GM18951 (cell line): ENCODE data around the gene C4orf50.

Experiments
- POLR2A ChIP-seq: IDR thresholded peaks from 4 replicates; pipeline ENCODE4 v1.6.1; 2011; ENCODE audit warnings: mild to moderate bottlenecking; ENCODE audit not compliant: insufficient read length, insufficient read depth; ENCODE audit errors: extremely low read depth
- in situ Hi-C: fragments of 300-500 bp; cut with MboI; formaldehyde crosslinking; loops from one replicate; pipeline ENCODE4 v1.12.0; 2022; ENCODE audit warnings: low sequenced_read_pairs, mixed read lengths, inconsistent platforms; ENCODE audit not compliant: unreplicated experiment

C4orf50 gene

DNA sequence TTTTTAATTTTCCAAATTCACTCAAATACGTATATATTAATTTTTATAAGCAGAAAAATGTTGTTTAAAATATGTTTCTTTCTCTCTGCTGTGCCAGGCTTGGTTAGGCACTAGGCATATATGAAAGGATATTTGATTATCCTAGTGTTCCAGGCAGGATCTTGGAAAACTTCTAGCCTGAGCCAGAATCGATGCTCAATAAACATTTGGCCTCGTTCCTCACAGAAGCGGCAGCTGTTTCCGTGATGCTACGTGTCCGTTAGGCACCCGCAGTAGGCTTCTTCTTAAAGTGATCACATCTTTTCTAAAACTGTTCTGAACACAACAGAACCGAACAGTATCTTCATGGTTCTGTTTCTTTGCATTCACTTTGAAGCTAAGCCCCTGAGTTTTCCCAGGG is 75.3 kb downstream of the C4orf50 start:
- no peak for TF ChIP-seq POLR2A
- in situ Hi-C loops = no loop called here

DNA sequence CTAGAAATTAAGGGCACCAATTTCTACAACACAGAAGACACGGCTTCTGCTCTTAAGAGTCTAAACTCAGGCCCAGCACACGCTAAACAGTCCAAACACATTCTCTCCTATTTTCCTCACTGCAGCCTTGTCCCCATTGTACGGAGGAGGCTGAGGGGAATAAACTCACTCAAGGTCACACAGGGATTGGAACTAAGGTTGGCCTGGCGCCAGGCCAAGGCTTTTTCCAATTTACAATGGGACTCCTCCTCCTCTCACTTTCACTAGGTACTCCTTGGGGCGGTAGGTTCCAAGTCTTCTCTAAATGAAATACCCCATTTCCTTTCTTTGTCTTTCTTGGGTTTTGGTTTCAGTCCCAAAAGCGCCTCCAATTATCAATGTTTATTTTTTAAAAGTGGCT is 76.6 kb downstream of the C4orf50 start:
- in situ Hi-C loops = no loop called here
- TF ChIP-seq POLR2A = no peak

- in situ Hi-C loops = no loop called here
- TF ChIP-seq POLR2A = no peak
Measured at GRCh38 chr4:5940470-5941203, 77.6 kb downstream of the C4orf50 start.

GRCh38 chr4:5933996-5934831 is 84.0 kb downstream of the C4orf50 start:
- in situ Hi-C loops = loop anchor here (10.0 kb wide), 1 partner anchor 769 kb away; no protein-coding TSS in a partner anchor
- no peak for TF ChIP-seq POLR2A

DNA sequence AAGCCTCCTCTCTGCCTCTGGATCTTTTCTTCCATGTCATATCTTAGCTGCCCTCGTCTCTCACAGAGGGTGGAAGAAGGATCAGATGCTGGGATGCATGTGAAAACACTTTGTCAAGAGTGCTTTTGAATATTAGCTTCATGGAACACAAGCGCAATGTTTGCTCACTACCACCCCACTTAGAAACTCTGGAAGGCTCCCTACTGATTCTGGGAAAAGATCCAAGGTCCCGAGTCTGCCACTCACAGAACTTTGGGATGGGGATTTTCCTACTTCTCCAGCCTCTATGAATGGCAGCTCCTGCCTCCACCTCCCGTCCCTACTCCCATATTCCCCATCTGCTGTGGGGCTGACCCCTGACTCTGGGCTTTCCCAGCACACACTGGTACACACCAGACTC is 85.1 kb downstream of the C4orf50 start:
- no peak for TF ChIP-seq POLR2A
- in situ Hi-C loops = loop anchor here (10.0 kb wide), 1 partner anchor 768 kb away; no protein-coding TSS in a partner anchor

DNA sequence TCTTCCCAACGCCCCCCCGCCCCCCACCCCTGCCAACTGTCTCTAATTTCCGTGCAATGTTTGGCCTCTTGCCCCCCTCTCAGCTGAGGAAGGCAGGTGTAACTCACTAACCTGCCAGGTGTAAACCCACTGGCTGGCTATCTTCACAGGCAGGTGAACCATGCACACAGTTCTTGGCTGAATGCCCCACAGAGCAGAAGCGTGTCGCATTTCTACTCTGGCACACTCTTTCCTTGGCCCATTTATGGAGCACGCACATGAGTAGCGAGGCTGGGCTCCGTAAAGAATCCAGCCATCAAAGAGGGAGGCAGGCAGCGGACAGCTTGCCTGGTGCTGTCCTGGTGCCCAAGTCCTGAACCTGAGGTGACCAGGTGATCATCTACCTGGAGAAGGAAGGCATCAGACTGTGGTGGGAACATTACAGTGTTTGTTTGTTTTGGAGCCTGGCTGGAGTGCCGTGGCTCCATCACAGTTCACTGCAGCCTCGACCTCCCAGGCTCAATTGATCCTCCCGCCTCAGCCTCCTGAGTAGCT is 86.1 kb downstream of the C4orf50 start:
- in situ Hi-C loops = loop anchor here (10.0 kb wide), 1 partner anchor 767 kb away; no protein-coding TSS in a partner anchor
- TF ChIP-seq POLR2A = no peak

GRCh38 chr4:5931526-5931925 is 86.7 kb downstream of the C4orf50 start:
- in situ Hi-C loops = loop anchor here (10.0 kb wide), 1 partner anchor 767 kb away; no protein-coding TSS in a partner anchor
- no peak for TF ChIP-seq POLR2A

GRCh38 chr4:5930876-5931275 is 87.4 kb downstream of the C4orf50 start:
- no peak for TF ChIP-seq POLR2A
- in situ Hi-C loops = loop anchor here (10.0 kb wide), 1 partner anchor 766 kb away; no protein-coding TSS in a partner anchor

GRCh38 chr4:5930456-5930855 is 87.8 kb downstream of the C4orf50 start:
- no peak for TF ChIP-seq POLR2A
- in situ Hi-C loops = loop anchor here (10.0 kb wide), 1 partner anchor 766 kb away; no protein-coding TSS in a partner anchor

DNA sequence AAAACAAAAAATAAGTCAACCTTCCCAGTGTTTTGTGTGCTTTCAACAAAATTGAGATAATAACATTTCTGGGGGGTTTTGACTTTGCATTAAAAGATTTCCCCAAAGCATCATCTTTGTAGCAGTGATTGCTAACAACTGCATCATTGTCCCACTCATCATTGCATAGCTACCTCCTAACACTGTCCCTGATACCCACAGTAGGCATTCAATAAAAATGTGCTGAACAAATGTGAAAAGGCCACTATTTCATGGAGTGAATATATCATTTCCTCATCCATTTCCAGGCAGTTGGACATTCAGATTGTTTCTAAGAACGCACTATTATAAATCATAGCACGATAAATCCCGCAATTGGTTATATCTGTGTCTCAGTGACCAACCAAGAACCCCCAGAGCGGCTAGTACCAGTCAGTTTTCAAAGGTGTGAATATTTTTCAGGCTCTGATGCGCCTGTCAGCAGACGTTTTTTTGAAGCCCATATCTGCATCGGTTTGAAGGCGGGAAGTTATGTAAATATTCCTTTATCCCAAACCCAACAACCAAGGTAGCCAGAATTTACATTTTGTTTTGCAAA is 89.3 kb downstream of the C4orf50 start:
- in situ Hi-C loops = no loop called here
- TF ChIP-seq POLR2A = no peak

DNA sequence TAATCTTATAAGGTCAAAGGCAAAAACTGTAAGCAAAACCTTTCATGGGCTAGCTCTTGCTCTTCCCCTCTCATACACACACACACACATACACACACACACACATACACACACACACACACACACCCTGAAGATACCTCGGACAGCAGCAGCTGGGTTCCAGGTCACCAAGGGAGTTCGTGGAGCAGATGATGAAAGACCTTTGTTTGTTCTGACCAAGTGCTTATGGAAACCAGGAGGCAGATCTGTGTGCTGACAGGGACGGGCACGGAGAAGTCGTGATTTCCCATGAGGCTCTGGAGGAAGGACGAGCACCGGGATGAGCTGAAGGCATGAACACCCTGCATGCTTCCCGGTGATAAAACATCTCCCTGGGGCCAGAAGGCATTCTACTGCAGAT is 90.0 kb downstream of the C4orf50 start:
- in situ Hi-C loops = no loop called here

DNA sequence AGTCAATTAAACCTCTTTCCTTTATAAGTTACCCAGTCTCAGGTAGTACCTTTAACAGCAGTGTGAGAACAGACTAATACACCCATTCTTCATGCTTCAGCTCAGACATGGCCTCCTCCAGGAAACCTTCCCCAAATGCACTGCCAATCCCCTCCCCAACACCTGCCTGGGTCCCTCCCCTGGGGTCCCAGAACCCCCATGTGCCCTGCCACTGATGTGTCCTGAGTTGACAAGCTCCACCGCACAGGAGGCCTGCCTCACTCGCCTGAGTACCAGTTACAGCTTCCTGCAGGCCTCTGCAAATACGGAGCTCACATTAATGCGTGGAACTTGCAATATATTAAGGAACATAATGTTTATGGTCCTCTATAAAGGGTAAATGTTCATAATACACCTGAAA is 90.5 kb downstream of the C4orf50 start:
- TF ChIP-seq POLR2A = no peak
- in situ Hi-C loops = no loop called here

More for the DNA sequence above, 90.0 kb downstream of the C4orf50 start:
- TF ChIP-seq POLR2A = no peak

DNA sequence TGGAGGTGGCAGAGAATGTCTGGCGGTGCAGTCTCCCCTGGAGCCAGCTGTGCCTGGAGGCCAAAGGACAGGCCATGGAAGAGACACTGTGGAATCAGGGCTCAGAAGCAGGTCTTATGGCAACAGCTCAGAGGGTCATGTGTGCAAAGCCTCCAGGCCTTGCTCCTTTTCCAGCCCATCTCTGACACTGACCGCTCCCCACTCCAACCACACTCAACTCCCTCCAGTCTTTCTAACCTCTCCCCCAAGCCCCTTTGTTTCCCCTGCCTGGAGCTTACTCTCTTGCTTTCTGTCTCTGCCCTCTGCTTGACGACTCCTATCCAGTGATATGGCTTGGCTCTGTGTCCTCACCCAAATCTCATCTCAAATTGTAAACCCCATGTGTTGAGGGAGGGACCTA is 91.1 kb downstream of the C4orf50 start:
- in situ Hi-C loops = no loop called here
- no peak for TF ChIP-seq POLR2A
